ENCODE measurements around the gene GRIK4. TPM values are rescaled to one million over a fixed set of nuclear protein-coding genes. Genes with fewer than 3 reads are reported as not detected.

The GRIK4 gene
- total RNA-seq, 2 experiments from 2014 or later = 0.06 TPM; not detected in 1

GRCh38 chr11:120637131-120637530, 125.6 kb downstream of the GRIK4 start:
- H3K79me2 ChIP-seq (ENCODE audit: insufficient read depth, low read depth, low read length) = no peaks in the 10 kb centered on the region
- H4K20me1 ChIP-seq (ENCODE audit: insufficient read depth, low read length) = no peaks in the 10 kb centered on the region
- H3K4me3 ChIP-seq (ENCODE audit: low read depth, low read length, poor library complexity, severe bottlenecking) = no peak overlapping the region
- no peak overlapping the region for H2AFZ ChIP-seq (ENCODE audit: low read length)
- no peak overlapping the region for H3K4me2 ChIP-seq (ENCODE audit: low read length)
- DNase-seq (ENCODE audit: low spot score) = no peak
- no peak for TF ChIP-seq EZH2phosphoT487 (IDR thresholded peaks at IDR 0.05; ENCODE audit: borderline replicate concordance, low read depth, low read length)
- TF ChIP-seq, protein P1, sequence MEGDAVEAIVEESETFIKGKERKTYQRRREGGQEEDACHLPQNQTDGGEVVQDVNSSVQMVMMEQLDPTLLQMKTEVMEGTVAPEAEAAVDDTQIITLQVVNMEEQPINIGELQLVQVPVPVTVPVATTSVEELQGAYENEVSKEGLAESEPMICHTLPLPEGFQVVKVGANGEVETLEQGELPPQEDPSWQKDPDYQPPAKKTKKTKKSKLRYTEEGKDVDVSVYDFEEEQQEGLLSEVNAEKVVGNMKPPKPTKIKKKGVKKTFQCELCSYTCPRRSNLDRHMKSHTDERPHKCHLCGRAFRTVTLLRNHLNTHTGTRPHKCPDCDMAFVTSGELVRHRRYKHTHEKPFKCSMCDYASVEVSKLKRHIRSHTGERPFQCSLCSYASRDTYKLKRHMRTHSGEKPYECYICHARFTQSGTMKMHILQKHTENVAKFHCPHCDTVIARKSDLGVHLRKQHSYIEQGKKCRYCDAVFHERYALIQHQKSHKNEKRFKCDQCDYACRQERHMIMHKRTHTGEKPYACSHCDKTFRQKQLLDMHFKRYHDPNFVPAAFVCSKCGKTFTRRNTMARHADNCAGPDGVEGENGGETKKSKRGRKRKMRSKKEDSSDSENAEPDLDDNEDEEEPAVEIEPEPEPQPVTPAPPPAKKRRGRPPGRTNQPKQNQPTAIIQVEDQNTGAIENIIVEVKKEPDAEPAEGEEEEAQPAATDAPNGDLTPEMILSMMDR (conservative IDR thresholded peaks at IDR 0.05; ENCODE audit: low read length) = no peak
- BruUV-seq (replicated peaks) = no TSS peak
- ChIA-PET POLR2A (interaction anchor here (0.7 kb wide), 1 partner anchor 24 kb away, joined by 11 read pairs; no protein-coding TSS in a partner anchor), CTCF (ENCODE audit: unreplicated experiment) (no interaction called here)
- H3K27ac ChIP-seq (ENCODE audit: low read depth, low read length, poor library complexity, severe bottlenecking) = no peak overlapping the region
- no peaks in the 10 kb centered on the region for H3K36me3 ChIP-seq (ENCODE audit: insufficient read depth, low read length)
- H3K4me1 ChIP-seq (ENCODE audit: insufficient read depth, low read length, poor library complexity, severe bottlenecking) = no peaks in the 10 kb centered on the region
- no peaks in the 10 kb centered on the region for H3K9me2 ChIP-seq (ENCODE audit: insufficient read depth, low read length)
- no peaks in the 10 kb centered on the region for H3K9me3 ChIP-seq (ENCODE audit: low read length)
- intact Hi-C loops (cut with micrococcal nuclease; ENCODE audit: unreplicated experiment) = no loop called here

DNA sequence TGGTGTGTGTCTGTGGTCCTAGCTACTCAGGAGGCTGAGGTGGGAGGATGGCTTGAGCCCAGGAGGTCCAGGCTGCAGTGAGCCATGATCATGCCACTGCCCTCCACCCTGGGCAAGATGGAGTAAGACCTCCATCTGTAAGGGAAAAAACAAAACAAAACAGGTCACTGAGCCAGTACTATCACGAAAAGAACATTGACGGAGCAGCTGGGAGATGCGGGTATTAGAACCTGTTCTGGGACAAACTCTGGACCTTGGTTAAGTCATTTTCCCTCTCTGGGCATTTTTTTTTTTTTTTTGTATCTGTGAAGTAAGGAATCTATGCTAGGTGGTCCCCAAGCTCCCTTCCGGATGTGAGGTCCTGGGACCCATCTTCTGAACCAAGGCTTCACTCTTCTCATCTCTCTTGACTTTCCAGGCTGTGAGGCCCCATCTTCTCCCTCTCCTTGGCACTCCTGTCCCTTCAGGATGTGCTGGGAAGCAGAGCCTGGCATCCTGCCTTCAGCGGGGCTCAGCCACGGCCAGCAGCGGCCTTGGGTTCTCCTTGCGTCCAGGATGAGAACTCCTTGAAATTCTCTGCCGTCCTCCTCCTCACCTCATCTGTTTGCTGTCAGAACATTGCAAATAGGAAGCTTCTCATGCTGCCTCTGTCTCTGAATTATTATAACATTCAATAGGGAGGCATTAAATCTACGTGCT, 130.8 kb downstream of the GRIK4 start:
- CTCF ChIA-PET (ENCODE audit: unreplicated experiment) = no interaction called here
- Histone ChIP-seq H3K4me1 (ENCODE audit: insufficient read depth, low read length, poor library complexity, severe bottlenecking) (no peaks in the 10 kb centered on the region), H3K4me3 (ENCODE audit: low read depth, low read length, poor library complexity, severe bottlenecking) (no peak overlapping the region), H4K20me1 (ENCODE audit: insufficient read depth, low read length) (no peaks in the 10 kb centered on the region), H3K9me3 (ENCODE audit: low read length) (no peaks in the 10 kb centered on the region), H3K27ac (ENCODE audit: low read depth, low read length, poor library complexity, severe bottlenecking) (no peak overlapping the region), H3K4me2 (ENCODE audit: low read length) (no peak overlapping the region), H3K36me3 (ENCODE audit: insufficient read depth, low read length) (no peaks in the 10 kb centered on the region), H3K9me2 (ENCODE audit: insufficient read depth, low read length) (no peaks in the 10 kb centered on the region), H3K79me2 (ENCODE audit: insufficient read depth, low read depth, low read length) (no peaks in the 10 kb centered on the region), H2AFZ (ENCODE audit: low read length) (no peak overlapping the region)
- no peak for TF ChIP-seq EZH2phosphoT487 (IDR thresholded peaks at IDR 0.05; ENCODE audit: borderline replicate concordance, low read depth, low read length)
- DNase-seq (ENCODE audit: low spot score) = no peak
- intact Hi-C loops (cut with micrococcal nuclease; ENCODE audit: unreplicated experiment) = no loop called here
- POLR2A ChIA-PET = interaction anchor here (0.6 to 1.6 kb wide), 3 partner anchors 18 to 82 kb away, joined by 3 to 5 read pairs (median 4); no protein-coding TSS in a partner anchor
- no TSS peak for BruUV-seq (replicated peaks)

DNA sequence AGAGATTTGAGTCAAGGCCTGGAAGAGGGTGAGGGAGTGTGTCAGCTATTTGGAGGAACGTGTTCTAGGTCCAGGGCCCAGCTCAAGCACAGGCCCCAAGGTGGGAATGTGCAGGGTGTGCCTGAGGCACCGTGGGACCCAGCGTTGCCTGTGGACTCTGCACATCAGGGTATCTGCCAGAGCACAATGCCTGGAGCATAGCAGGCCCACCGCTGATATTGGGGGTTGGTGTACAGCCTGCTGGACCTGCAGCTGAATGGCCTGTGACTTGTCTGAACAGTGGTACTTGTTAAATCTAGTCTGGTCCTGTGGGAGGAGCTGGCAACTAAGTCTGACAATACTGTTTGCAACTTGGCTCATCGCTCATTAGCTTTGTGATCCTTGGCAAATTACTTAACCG, 131.7 kb downstream of the GRIK4 start:
- no peak overlapping the region for H3K4me2 ChIP-seq (ENCODE audit: low read length)
- no peak overlapping the region for H3K27ac ChIP-seq (ENCODE audit: low read depth, low read length, poor library complexity, severe bottlenecking)
- no peaks in the 10 kb centered on the region for H3K36me3 ChIP-seq (ENCODE audit: insufficient read depth, low read length)
- no peak overlapping the region for H3K4me3 ChIP-seq (ENCODE audit: low read depth, low read length, poor library complexity, severe bottlenecking)
- no peaks in the 10 kb centered on the region for H4K20me1 ChIP-seq (ENCODE audit: insufficient read depth, low read length)
- DNase-seq (ENCODE audit: low spot score) = no peak
- intact Hi-C loops (cut with micrococcal nuclease; ENCODE audit: unreplicated experiment) = no loop called here
- no peaks in the 10 kb centered on the region for H3K9me2 ChIP-seq (ENCODE audit: insufficient read depth, low read length)
- H3K4me1 ChIP-seq (ENCODE audit: insufficient read depth, low read length, poor library complexity, severe bottlenecking) = no peaks in the 10 kb centered on the region
- no peak for TF ChIP-seq EZH2phosphoT487 (IDR thresholded peaks at IDR 0.05; ENCODE audit: borderline replicate concordance, low read depth, low read length)
- TF ChIP-seq, protein P1 (conservative IDR thresholded peaks at IDR 0.05; ENCODE audit: low read length) = no peak
- ChIA-PET CTCF (ENCODE audit: unreplicated experiment) (no interaction called here), POLR2A (interaction anchor here (0.6 to 1.6 kb wide), 3 partner anchors 19 to 69 kb away, joined by 3 read pairs; no protein-coding TSS in a partner anchor)
- no peak overlapping the region for H2AFZ ChIP-seq (ENCODE audit: low read length)
- no peaks in the 10 kb centered on the region for H3K79me2 ChIP-seq (ENCODE audit: insufficient read depth, low read depth, low read length)
- no peaks in the 10 kb centered on the region for H3K9me3 ChIP-seq (ENCODE audit: low read length)
- BruUV-seq (replicated peaks) = no TSS peak

Measured in OCI-LY7 (cell line).